HG03354 (cell line): ENCODE measurements around the gene GPR183.

Experiments used
- ATAC-seq: cut with Tn5 transposase; IDR thresholded peaks from one replicate; pipeline ENCODE4 v1.9.1; 2021; ENCODE audit warnings: mild to moderate bottlenecking; ENCODE audit not compliant: unreplicated experiment, poor library complexity, severe bottlenecking

The GPR183 gene

GRCh38 chr13:99339736-99340397 is 32.7 kb upstream of the GPR183 start:
- ATAC-seq: no peak

DNA sequence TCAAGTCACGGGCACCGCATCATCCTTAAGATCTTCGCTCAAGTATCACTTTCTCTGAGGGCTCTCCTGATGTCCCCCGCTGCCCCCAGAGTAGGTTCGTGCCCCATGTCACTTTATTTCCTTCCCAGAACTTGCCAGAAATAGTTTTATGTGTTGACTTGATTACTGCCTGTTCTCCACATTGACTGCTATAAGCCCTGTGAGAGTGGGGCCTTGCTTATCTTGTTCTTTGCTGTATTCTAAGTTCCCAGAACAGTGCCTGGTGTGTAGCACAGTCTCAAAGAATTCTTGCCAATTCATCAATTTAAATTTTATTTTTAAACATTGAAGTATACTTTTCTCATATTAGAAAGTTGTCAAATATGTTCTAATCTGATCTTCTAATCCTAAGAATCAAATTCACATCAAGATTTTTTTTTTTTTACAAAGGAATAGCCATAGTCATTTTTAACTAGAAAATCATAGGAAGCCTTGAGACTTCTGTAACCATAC is 32.1 kb upstream of the GPR183 start:
- no peak for ATAC-seq

GRCh38 chr13:99335603-99336002 is 28.4 kb upstream of the GPR183 start:
- ATAC-seq: peak; percentile 82

- ATAC-seq: no peak
Observed at GRCh38 chr13:99335087-99335486, 27.9 kb upstream of the GPR183 start.

GRCh38 chr13:99334221-99334620 is 27.0 kb upstream of the GPR183 start:
- ATAC-seq: no peak

- ATAC-seq: peak; percentile 11
Observed at GRCh38 chr13:99332456-99332855, 25.3 kb upstream of the GPR183 start.

DNA sequence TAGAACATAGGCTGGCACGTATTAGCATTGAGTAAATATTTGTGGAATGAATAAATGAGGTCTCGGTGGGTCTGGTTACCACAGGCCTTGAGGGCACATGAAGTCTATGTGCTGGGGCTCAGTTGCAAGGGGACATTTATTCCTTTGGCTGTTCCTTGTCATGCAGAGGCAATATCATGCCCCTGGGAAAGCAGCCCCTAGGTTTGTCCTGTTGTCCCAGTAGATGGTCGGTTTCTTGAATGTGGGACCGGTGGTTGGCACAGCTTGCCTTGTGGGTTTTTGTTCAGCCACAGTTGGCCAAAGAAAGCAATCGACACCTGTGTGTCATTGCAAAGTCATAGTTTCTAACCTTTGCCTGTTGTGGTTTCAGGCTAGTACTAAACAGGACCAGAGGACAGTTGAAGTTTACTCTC is 24.7 kb upstream of the GPR183 start:
- peak; percentile 81 for ATAC-seq

GRCh38 chr13:99330942-99331341 is 23.7 kb upstream of the GPR183 start:
- no peak for ATAC-seq

GRCh38 chr13:99329477-99329876 is 22.3 kb upstream of the GPR183 start:
- no peak for ATAC-seq

DNA sequence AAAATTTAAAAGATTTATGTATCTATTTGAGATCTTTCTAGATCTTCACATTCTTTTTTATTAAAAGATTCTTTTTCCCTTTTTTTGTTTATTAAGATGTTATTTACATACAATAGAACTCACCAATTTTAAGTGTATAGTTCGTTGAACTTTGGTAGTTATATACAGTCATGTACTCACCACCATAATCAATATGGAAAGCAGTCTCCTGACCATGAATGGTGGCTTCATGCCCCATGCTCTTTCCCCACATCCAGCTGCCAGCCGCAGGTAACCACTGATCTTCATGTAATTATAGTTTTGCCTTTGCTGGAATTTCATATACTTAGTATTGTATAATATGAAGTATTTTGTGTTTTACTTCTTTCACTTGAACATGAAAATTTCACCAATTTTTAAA is 20.6 kb upstream of the GPR183 start:
- no peak for ATAC-seq

DNA sequence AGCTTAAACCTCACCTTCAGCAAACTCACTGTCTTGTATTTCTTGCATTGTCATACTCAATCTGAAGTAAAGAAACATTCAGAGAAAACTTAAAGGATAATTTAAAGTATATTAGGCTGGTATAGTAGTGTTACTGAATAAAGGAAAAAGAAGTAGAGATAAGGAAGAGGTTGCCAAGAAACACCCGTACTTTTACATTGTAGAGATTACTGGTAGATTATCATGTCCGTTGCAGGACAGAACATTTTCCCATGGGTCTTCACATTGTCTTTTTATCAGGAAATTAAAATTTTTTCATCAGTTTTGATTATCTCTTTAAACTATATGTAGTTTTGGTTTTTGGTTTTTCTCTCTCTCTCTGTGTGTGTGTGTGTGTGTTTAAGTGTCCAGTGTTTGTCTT is 19.9 kb upstream of the GPR183 start:
- no peak for ATAC-seq

DNA sequence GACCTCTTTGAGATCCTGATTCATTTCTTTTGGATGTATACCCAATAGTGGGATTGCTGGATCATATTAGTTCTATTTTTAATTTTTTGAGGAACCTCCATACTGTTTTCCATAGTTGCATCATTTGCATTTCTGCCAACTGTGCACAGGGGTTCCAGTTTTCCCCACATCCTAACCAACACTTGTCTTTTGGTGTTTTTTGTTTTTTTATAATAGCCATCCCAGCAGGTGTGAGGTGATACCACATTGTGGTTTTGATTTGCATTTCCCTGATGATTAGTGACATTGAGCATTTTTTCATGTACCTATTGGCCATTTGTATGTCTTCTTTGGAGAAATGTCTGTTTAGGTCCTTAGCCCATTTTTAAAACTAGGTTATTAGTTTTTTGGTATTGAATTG is 18.8 kb upstream of the GPR183 start:
- peak; percentile 32 for ATAC-seq

DNA sequence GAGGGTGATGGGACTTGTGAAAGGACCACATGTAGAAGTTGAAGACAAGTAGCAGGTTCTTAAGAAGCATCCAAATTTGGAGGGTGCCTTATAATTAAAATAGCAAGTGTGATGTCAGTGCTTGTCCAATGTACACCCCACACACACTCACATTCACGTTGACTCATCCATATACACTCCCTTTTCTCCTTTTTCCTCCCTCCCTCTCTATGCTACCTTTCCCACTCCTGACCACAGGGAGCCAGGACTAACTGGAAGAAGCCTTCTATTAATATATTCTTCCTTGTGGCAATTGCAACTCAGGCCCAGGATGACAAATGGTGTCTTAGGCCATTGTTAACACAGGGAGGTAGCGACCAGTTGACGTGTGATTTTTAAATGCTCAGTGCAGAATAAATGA is 16.3 kb upstream of the GPR183 start:
- no peak for ATAC-seq

- peak; percentile 82 for ATAC-seq
Observed at GRCh38 chr13:99322297-99323103, 15.3 kb upstream of the GPR183 start.

GRCh38 chr13:99321709-99322108 is 14.5 kb upstream of the GPR183 start:
- ATAC-seq: no peak

DNA sequence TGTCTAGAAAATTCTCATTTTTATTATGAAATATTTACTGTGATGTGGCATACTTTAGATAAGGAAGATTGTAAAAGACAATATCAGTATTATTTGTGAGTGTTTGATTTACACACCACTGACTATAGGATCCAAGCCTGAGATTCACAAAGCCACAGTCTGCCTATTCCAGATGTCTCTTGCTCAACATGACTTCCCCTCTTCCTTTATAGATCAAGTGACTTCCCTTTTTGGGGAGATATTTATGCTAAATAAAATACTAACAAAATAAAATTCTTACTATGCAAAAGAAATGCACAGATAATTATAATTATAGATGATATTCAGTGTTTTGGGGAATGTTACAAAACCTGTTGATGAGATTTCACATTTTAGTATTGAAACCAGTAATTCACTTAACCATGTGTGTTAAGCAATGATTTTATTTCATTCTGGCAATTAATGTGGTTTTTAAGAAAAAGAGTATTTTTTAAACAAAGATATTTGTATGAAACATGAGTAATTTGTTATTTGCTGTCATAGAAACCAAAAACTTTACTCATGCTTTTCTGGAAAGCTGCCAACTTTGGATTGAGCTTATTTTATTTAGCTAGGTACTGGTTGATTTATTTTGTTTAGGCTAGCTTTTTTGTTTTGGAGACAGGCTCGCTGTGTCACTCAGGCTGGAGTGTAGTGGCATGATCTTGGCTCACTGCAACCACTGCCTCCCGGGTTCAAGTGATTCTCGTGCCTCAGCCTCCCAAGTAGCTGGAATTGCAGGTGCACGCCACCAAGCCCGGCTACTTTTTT is 13.7 kb upstream of the GPR183 start:
- no peak for ATAC-seq

DNA sequence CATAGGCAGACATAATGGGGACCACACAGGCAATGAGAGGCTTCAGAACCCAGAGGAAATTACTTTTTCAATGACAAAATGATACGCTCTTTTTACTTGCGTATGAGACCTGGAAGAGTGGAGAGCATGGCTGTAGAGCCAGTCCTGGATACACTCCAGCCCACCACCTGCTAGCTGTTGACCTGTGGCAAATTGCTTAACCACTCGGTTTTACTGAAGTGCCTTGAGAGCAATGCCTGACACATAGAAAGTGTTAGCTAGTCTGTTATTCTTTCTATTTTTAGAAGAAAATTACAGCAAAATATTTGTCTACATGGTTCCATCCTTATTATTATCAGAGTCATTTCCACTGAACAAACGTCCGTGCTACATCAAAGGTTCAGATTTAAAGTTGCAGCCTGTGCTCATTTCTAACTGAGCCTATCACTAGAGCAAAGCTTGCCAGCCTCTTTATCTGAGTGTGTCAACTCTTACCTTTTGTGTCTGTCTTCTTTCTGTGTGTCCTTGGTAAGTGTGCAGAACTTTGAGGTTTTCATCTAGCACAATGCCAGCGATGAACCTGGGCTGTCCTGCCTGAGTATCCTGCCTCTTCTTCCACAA is 9.6 kb upstream of the GPR183 start:
- no peak for ATAC-seq

- no peak for ATAC-seq
Observed at GRCh38 chr13:99316224-99316623, 9.0 kb upstream of the GPR183 start.

GRCh38 chr13:99315186-99315585 is 8.0 kb upstream of the GPR183 start:
- ATAC-seq: no peak

DNA sequence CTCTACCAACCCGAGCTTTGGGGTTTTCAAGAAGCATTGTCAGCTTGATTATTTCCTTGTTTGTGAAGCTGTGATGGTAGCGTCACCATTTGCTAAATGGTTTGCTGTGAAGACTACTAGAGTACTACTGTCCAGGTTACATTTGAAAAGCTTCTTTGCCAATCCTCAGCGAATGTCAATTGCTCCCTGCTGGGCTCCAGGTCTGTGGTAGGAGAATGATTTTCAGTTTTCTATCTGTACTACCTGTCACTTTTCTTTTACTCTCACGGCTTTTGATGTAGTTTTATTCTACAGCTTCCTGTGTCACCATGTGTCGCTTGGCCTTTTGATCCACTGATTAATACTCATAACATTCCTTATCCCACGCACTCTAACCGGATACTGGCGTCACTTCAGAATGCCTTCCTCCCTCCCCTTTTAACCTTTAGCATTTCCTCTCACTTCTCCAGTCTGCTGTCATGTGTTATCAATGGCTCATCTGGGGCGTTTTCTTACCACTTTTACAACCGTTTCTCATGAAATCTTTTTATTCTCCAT is 7.5 kb upstream of the GPR183 start:
- no peak for ATAC-seq
